Loucy (cell line): Measurements from ENCODE around the gene STON2.

ENCODE experiments used
- CTCF ChIP-seq: fragments of 200-600 bp; sonication (generic); conservative IDR thresholded peaks from 2 replicates; pipeline ENCODE4 v1.5.1; 2014; ENCODE audit warnings: mild to moderate bottlenecking, antibody characterized with exemption, low read length
- EZH2phosphoT487 ChIP-seq: fragments of 200-600 bp; IDR thresholded peaks from 2 replicates; pipeline ENCODE4 v1.6.1; 2018; ENCODE audit warnings: antibody characterized with exemption, mild to moderate bottlenecking, moderate library complexity, borderline replicate concordance

- TF ChIP-seq CTCF (no peak), EZH2phosphoT487 (no peak)
Measured at GRCh38 chr14:81343701-81344100, 56.4 kb downstream of the STON2 start.
